OCI-LY7 (cell line): ENCODE measurements around the gene MMD.

ENCODE experiments used
- CTCF ChIP-seq: fragments of 200-600 bp; sonication (generic); conservative IDR thresholded peaks from 2 replicates; pipeline ENCODE4 v1.5.1; 2014; ENCODE audit warnings: mild to moderate bottlenecking, antibody characterized with exemption, low read length, moderate library complexity, mixed read lengths
- EZH2phosphoT487 ChIP-seq: fragments of 200-600 bp; sonication (generic); IDR thresholded peaks from 2 replicates; pipeline ENCODE4 v1.6.1; 2018; ENCODE audit warnings: low read depth, borderline replicate concordance, mild to moderate bottlenecking, mixed run types, antibody characterized with exemption, low read length, moderate library complexity, mixed read lengths

DNA sequence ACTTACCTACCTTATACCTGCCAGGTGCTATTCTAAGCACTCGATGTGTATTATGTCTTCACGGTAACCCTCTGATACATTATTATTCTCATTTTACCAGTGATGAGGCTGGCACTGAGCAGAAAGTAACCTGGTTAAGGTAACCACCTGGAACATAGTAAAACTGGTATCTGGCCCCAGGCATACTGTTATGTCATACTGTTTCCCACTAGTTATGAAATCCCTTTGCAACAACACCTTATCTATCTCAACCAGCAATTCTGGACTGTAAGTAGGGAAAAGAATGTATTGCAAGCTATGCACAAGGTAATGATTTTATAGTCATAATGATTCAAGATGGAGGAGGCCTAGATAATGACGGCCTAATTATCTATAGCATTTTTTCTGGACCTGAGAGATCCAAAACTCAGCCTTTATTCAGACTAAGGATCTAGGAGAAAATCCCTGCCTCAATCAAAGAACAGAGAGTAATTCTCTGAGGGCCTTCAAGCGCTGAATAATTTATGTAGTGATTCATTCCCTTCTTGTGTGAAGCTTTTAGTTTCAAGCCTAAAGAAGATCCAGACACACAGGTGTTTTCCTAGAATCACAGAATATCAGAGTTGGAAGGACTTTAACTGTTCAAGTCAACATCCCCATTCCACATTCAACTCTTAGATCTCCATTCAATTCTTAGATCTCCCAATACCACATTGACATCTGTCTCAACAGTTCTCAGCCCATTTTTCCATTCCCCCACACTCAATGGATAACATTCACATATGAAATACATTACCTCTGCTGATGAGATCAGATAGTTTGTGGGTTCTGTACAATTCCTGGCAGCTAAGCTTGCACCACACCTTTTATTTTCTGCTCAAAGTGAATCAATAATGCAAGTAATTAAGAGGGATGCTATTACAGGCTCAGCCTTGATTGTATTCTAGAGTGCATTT, 14.9 kb upstream of the MMD start:
- TF ChIP-seq CTCF = no peak
- TF ChIP-seq EZH2phosphoT487 = no peak
